ENCODE data around the gene MAP1B. TPM values are rescaled to one million over a fixed set of nuclear protein-coding genes. Genes with fewer than 3 reads are reported as not detected.

Gene MAP1B
- total and polyA plus RNA-seq, 4 donors = 1.5 to 46.7 (median 16.0) TPM

- 82 to 89% methylated on average over 3 of the region's 3 CpGs for WGBS, 2 donors
- H3K27ac ChIP-seq (ENCODE audit: low read depth in 1 of 2, low read length in 1 of 2) = no peak overlapping the region
- H3K4me1 ChIP-seq (ENCODE audit: control insufficient read depth in 5 of 5, insufficient read depth in 5 of 5, low read length in 5 of 5) = peaks cover 6 to 12% (median 9%) of the 10 kb centered on the region in 5 donors
- no peak for TF ChIP-seq CTCF (IDR thresholded peaks at IDR 0.05; ENCODE audit: control extremely low read depth, extremely low read depth)
- H3K27me3 ChIP-seq (ENCODE audit: control insufficient read depth in 3 of 3, insufficient read depth in 3 of 3, low read length in 2 of 3) = no peaks in the 10 kb centered on the region
- ATAC-seq (ENCODE audit: insufficient read depth, low FRiP score) = no peak
- peaks cover 0 to 23% (median 18%) of the 10 kb centered on the region in 4 donors for H3K36me3 ChIP-seq (ENCODE audit: control insufficient read depth in 4 of 4, insufficient read depth in 4 of 4, low read length in 4 of 4)
- no peak overlapping the region for H3K9ac ChIP-seq (ENCODE audit: insufficient read depth in 1 of 2, low read length in 2 of 2)
- no peaks in the 10 kb centered on the region for H3K9me3 ChIP-seq (ENCODE audit: control insufficient read depth in 4 of 4, insufficient read depth in 3 of 4, low read length in 3 of 4)
- no peak overlapping the region for H3K4me3 ChIP-seq
- DNase-seq = no peak
These were observed 98.9 kb downstream of the MAP1B start for GRCh38 chr5:72206160-72206559.

- TF ChIP-seq CTCF (IDR thresholded peaks at IDR 0.05; ENCODE audit: control extremely low read depth, extremely low read depth) = no peak
- Histone ChIP-seq H3K9ac (ENCODE audit: insufficient read depth in 1 of 2, low read length in 2 of 2) (no peak overlapping the region), H3K27me3 (ENCODE audit: control insufficient read depth in 3 of 3, insufficient read depth in 3 of 3, low read length in 2 of 3) (no peaks in the 10 kb centered on the region), H3K4me1 (ENCODE audit: control insufficient read depth in 5 of 5, insufficient read depth in 5 of 5, low read length in 5 of 5) (peaks cover 6 to 16% (median 14%) of the 10 kb centered on the region in 5 donors), H3K27ac (ENCODE audit: low read depth in 1 of 2, low read length in 1 of 2) (no peak overlapping the region), H3K9me3 (ENCODE audit: control insufficient read depth in 4 of 4, insufficient read depth in 3 of 4, low read length in 3 of 4) (no peaks in the 10 kb centered on the region), H3K4me3 (no peak overlapping the region), H3K36me3 (ENCODE audit: control insufficient read depth in 4 of 4, insufficient read depth in 4 of 4, low read length in 4 of 4) (peaks cover 0 to 23% (median 18%) of the 10 kb centered on the region in 4 donors)
- ATAC-seq (ENCODE audit: insufficient read depth, low FRiP score) (no peak), DNase-seq (no peak)
- 94% methylated on average over 3 of the region's 3 CpGs for WGBS, 2 donors
These were observed 99.7 kb downstream of the MAP1B start for GRCh38 chr5:72206994-72207393.

GRCh38 chr5:72208324-72208926 is 101.2 kb downstream of the MAP1B start:
- ATAC-seq (ENCODE audit: insufficient read depth, low FRiP score) (no peak), DNase-seq (no peak)
- H3K9me3 ChIP-seq (ENCODE audit: control insufficient read depth in 4 of 4, insufficient read depth in 3 of 4, low read length in 3 of 4) = no peaks in the 10 kb centered on the region
- no peak overlapping the region for H3K9ac ChIP-seq (ENCODE audit: insufficient read depth in 1 of 2, low read length in 2 of 2)
- H3K27ac ChIP-seq (ENCODE audit: low read depth in 1 of 2, low read length in 1 of 2) = no peak overlapping the region
- peaks cover 6 to 16% (median 14%) of the 10 kb centered on the region in 5 donors for H3K4me1 ChIP-seq (ENCODE audit: control insufficient read depth in 5 of 5, insufficient read depth in 5 of 5, low read length in 5 of 5)
- H3K4me3 ChIP-seq = no peak overlapping the region
- 91 to 99% methylated on average over 3 of the region's 3 CpGs for WGBS, 2 donors
- peaks cover 0 to 17% (median 14%) of the 10 kb centered on the region in 4 donors for H3K36me3 ChIP-seq (ENCODE audit: control insufficient read depth in 4 of 4, insufficient read depth in 4 of 4, low read length in 4 of 4)
- TF ChIP-seq CTCF (IDR thresholded peaks at IDR 0.05; ENCODE audit: control extremely low read depth, extremely low read depth) = no peak
- no peaks in the 10 kb centered on the region for H3K27me3 ChIP-seq (ENCODE audit: control insufficient read depth in 3 of 3, insufficient read depth in 3 of 3, low read length in 2 of 3)

All from lung (tissue), 12 donors.